HEK293 (cell line): ENCODE results near the gene AMER1.

Source experiments
- AEBP2 ChIP-seq: fragments of 450-650 bp; formaldehyde crosslinking; IDR thresholded peaks from 2 replicates; pipeline ENCODE4 v1.5.1; 2016; ENCODE audit warnings: missing biosample characterization, missing genetic modification characterization, borderline replicate concordance
- GLI4 ChIP-seq: fragments of 450-650 bp; formaldehyde crosslinking; IDR thresholded peaks from 2 replicates; pipeline ENCODE4 v1.5.1; 2016; ENCODE audit warnings: missing biosample characterization, missing genetic modification characterization
- HOXA7 ChIP-seq: sonication (generic); formaldehyde crosslinking; IDR thresholded peaks from 2 replicates; pipeline ENCODE4 v1.8.1; 2022; ENCODE audit warnings: missing genetic modification reagents, borderline replicate concordance
- KLF16 ChIP-seq: fragments of 450-650 bp; formaldehyde crosslinking; IDR thresholded peaks from 2 replicates; pipeline ENCODE4 v1.5.1; 2017; ENCODE audit warnings: missing biosample characterization, missing genetic modification characterization
- KLF9 ChIP-seq: fragments of 450-650 bp; formaldehyde crosslinking; IDR thresholded peaks from 2 replicates; pipeline ENCODE4 v1.5.1; 2016; ENCODE audit warnings: missing biosample characterization, missing genetic modification characterization, low read depth
- PATZ1 ChIP-seq: fragments of 450-650 bp; formaldehyde crosslinking; IDR thresholded peaks from 2 replicates; pipeline ENCODE4 v1.5.1; 2016; ENCODE audit warnings: missing biosample characterization, missing genetic modification characterization
- ZBTB1 ChIP-seq: fragments of 450-650 bp; formaldehyde crosslinking; IDR thresholded peaks from 2 replicates; pipeline ENCODE4 v1.5.1; 2016; ENCODE audit warnings: missing biosample characterization, missing genetic modification characterization
- ZBTB8A ChIP-seq: fragments of 450-650 bp; formaldehyde crosslinking; IDR thresholded peaks from 2 replicates; pipeline ENCODE4 v1.5.1; 2016; ENCODE audit warnings: missing biosample characterization, missing genetic modification characterization
- ZIC2 ChIP-seq: fragments of 450-650 bp; formaldehyde crosslinking; IDR thresholded peaks from 2 replicates; pipeline ENCODE4 v1.5.1; 2016; ENCODE audit warnings: missing biosample characterization, missing genetic modification characterization
- ZNF112 ChIP-seq: fragments of 450-650 bp; formaldehyde crosslinking; IDR thresholded peaks from 2 replicates; pipeline ENCODE4 v1.5.0; 2017; ENCODE audit warnings: missing biosample characterization, missing genetic modification characterization
- ZNF146 ChIP-seq: fragments of 450-650 bp; formaldehyde crosslinking; IDR thresholded peaks from 2 replicates; pipeline ENCODE4 v1.5.1; 2016; ENCODE audit warnings: missing biosample characterization, missing genetic modification characterization
- ZNF155 ChIP-seq: fragments of 450-650 bp; formaldehyde crosslinking; IDR thresholded peaks from 2 replicates; pipeline ENCODE4 v1.5.1; 2016; ENCODE audit warnings: missing biosample characterization, missing genetic modification characterization
- ZNF184 ChIP-seq: fragments of 450-650 bp; IDR thresholded peaks from 2 replicates; pipeline ENCODE4 v1.5.1; 2018; ENCODE audit warnings: missing biosample characterization, mild to moderate bottlenecking, missing genetic modification characterization
- ZNF211 ChIP-seq: fragments of 450-650 bp; formaldehyde crosslinking; IDR thresholded peaks from 2 replicates; pipeline ENCODE4 v1.5.1; 2016; ENCODE audit warnings: low read depth, missing biosample characterization, missing genetic modification characterization
- ZNF221 ChIP-seq: fragments of 450-650 bp; formaldehyde crosslinking; IDR thresholded peaks from 2 replicates; pipeline ENCODE4 v1.5.1; 2017; ENCODE audit warnings: missing biosample characterization, missing genetic modification characterization, borderline replicate concordance
- ZNF239 ChIP-seq: fragments of 450-650 bp; formaldehyde crosslinking; IDR thresholded peaks from 2 replicates; pipeline ENCODE4 v1.5.1; 2016; ENCODE audit warnings: missing biosample characterization, missing genetic modification characterization
- ZNF341 ChIP-seq: fragments of 450-650 bp; formaldehyde crosslinking; IDR thresholded peaks from 2 replicates; pipeline ENCODE4; 2016; ENCODE audit warnings: low read depth, missing biosample characterization, missing genetic modification characterization
- ZNF366 ChIP-seq: fragments of 450-650 bp; formaldehyde crosslinking; conservative IDR thresholded peaks from 2 replicates; pipeline ENCODE4 v1.5.1; 2016; ENCODE audit warnings: missing biosample characterization, missing genetic modification characterization
- ZNF518A ChIP-seq: fragments of 450-650 bp; formaldehyde crosslinking; conservative IDR thresholded peaks from 2 replicates; pipeline ENCODE4 v1.5.1; 2016; ENCODE audit warnings: low read depth, missing biosample characterization, missing genetic modification characterization
- ZNF530 ChIP-seq: fragments of 450-650 bp; formaldehyde crosslinking; IDR thresholded peaks from 2 replicates; pipeline ENCODE4 v1.5.1; 2016; ENCODE audit warnings: low read depth, missing biosample characterization, missing genetic modification characterization
- ZNF629 ChIP-seq: fragments of 450-650 bp; formaldehyde crosslinking; IDR thresholded peaks from 2 replicates; pipeline ENCODE4 v1.5.1; 2017; ENCODE audit warnings: missing biosample characterization, missing genetic modification characterization
- ZNF654 ChIP-seq: fragments of 450-650 bp; formaldehyde crosslinking; IDR thresholded peaks from 2 replicates; pipeline ENCODE4 v1.5.1; 2016; ENCODE audit warnings: low read depth, missing biosample characterization, missing genetic modification characterization
- ZNF837 ChIP-seq: fragments of 450-650 bp; formaldehyde crosslinking; IDR thresholded peaks from 2 replicates; pipeline ENCODE4 v1.5.1; 2016; ENCODE audit warnings: missing biosample characterization, missing genetic modification characterization
- ZNF843 ChIP-seq: fragments of 450-650 bp; formaldehyde crosslinking; IDR thresholded peaks from 2 replicates; pipeline ENCODE4 v1.5.1; 2016; ENCODE audit warnings: missing biosample characterization, missing genetic modification characterization
- TF ChIP-seq, protein P1 (sequence below): fragments of 450-650 bp; formaldehyde crosslinking; IDR thresholded peaks from 2 replicates; pipeline ENCODE4 v1.5.1; 2016; ENCODE audit warnings: missing biosample characterization, missing genetic modification characterization
- TF ChIP-seq, protein P2 (sequence below): fragments of 450-650 bp; formaldehyde crosslinking; IDR thresholded peaks from 2 replicates; pipeline ENCODE4 v1.5.1; 2016; ENCODE audit warnings: missing biosample characterization, missing genetic modification characterization

Gene AMER1

DNA sequence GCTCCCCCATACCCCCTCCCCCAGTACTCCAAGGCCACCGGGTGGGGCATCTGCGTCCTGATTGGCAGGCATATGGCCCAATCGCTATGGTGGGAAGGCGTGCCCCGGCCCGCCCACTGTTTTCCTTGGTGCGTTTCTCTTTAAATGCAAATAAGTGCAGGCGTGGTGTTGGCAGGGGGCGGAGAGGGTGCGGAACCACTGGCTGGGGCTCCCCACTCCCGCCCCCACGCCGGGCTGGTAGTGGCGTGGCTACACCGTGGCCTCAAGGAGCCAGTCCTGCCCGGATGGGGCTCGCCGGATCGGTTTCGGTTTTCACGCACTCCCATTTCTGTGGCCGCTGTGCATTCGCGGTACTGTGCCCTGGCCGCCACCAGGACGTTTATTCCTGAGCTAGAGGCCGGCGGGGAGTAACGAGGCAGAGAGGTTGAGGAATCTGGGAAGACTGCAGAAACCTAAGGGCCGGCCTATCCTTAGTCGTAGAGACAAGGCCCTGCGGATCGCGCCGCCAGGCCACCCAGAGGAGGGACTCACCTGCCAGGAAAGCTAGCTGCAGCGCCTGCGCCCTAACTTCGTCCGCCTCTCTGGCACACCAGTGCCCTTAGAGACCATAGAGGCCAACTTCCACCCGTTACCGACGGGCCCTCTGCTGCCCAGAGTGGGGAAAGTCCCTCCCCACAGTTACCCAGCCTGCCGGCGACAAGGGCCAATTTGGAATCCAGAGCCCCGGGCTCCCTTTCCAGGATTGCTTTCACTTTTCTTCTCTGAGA is 410 bp upstream of the AMER1 start (continued):
- TF ChIP-seq ZNF221 (tag by site-specific recombination): no peak
- TF ChIP-seq ZNF629 (tag by site-specific recombination): no peak
- TF ChIP-seq GLI4: no peak
- no peak for TF ChIP-seq ZNF654 (tag by site-specific recombination)
- TF ChIP-seq ZNF530 (tag by site-specific recombination): no peak
- TF ChIP-seq ZNF146 (tag by site-specific recombination): no peak
- no peak for TF ChIP-seq ZNF184
- TF ChIP-seq ZNF239: no peak
- TF ChIP-seq ZBTB8A: 0 out of 2 replicates have a peak, but pooled peaks have one; percentile 31
- TF ChIP-seq, protein P1, sequence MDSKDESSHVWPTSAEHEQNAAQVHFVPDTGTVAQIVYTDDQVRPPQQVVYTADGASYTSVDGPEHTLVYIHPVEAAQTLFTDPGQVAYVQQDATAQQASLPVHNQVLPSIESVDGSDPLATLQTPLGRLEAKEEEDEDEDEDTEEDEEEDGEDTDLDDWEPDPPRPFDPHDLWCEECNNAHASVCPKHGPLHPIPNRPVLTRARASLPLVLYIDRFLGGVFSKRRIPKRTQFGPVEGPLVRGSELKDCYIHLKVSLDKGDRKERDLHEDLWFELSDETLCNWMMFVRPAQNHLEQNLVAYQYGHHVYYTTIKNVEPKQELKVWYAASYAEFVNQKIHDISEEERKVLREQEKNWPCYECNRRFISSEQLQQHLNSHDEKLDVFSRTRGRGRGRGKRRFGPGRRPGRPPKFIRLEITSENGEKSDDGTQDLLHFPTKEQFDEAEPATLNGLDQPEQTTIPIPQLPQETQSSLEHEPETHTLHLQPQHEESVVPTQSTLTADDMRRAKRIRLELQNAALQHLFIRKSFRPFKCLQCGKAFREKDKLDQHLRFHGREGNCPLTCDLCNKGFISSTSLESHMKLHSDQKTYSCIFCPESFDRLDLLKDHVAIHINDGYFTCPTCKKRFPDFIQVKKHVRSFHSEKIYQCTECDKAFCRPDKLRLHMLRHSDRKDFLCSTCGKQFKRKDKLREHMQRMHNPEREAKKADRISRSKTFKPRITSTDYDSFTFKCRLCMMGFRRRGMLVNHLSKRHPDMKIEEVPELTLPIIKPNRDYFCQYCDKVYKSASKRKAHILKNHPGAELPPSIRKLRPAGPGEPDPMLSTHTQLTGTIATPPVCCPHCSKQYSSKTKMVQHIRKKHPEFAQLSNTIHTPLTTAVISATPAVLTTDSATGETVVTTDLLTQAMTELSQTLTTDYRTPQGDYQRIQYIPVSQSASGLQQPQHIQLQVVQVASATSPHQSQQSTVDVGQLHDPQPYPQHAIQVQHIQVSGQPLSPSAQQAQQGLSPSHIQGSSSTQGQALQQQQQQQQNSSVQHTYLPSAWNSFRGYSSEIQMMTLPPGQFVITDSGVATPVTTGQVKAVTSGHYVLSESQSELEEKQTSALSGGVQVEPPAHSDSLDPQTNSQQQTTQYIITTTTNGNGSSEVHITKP (tag by site-specific recombination): 0 out of 2 replicates have a peak, but pooled peaks have one; percentile 16
- no peak for TF ChIP-seq HOXA7 (CRISPR knock-in tag)
- TF ChIP-seq PATZ1 (tag by site-specific recombination): peak; percentile 87
- no peak for TF ChIP-seq ZIC2
- TF ChIP-seq ZNF211 (tag by site-specific recombination): no peak
- TF ChIP-seq, protein P2, sequence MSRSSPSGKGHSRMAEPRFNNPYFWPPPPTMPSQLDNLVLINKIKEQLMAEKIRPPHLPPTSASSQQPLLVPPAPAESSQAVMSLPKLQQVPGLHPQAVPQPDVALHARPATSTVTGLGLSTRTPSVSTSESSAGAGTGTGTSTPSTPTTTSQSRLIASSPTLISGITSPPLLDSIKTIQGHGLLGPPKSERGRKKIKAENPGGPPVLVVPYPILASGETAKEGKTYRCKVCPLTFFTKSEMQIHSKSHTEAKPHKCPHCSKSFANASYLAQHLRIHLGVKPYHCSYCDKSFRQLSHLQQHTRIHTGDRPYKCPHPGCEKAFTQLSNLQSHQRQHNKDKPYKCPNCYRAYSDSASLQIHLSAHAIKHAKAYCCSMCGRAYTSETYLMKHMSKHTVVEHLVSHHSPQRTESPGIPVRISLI (tag by site-specific recombination): no peak
- TF ChIP-seq ZNF837 (tag by site-specific recombination): no peak
- peak; percentile 51; the same call in 1 of the 2 replicates for TF ChIP-seq KLF9 (tag by site-specific recombination)
- no peak for TF ChIP-seq KLF16
- TF ChIP-seq ZNF155 (tag by site-specific recombination): no peak
- no peak for TF ChIP-seq ZNF366 (tag by site-specific recombination)
- TF ChIP-seq ZNF112: no peak
- TF ChIP-seq ZBTB1: no peak
- TF ChIP-seq AEBP2 (tag by site-specific recombination): no peak
- TF ChIP-seq ZNF518A: no peak
- no peak for TF ChIP-seq ZNF843 (tag by site-specific recombination)
- TF ChIP-seq ZNF341 (tag by site-specific recombination): peak; percentile 66
